ENCODE measurements around the gene PRMT9. TPM values are rescaled to one million over a fixed set of nuclear protein-coding genes. Genes with fewer than 3 reads are reported as not detected.

Gene PRMT9
- total RNA-seq, 2 experiments from 2014 or later: 11.0 to 12.0 TPM

Other genes starting within 250 kb of the PRMT9 start
- not detected for gene EDNRA, start 203.1 kb downstream of the PRMT9 start, total RNA-seq
- 10 to 100 TPM; 16.5 to 18.8 TPM for gene TMEM184C, start 66.8 kb downstream of the PRMT9 start, total RNA-seq
- gene ARHGAP10, start 47.9 kb upstream of the PRMT9 start, total RNA-seq: 10 to 100 TPM; 19.7 to 22.2 TPM